ENCODE data around the gene LRRC3.
A peak's percentile ranks its signal among the peaks of the same experiment; 100 is the strongest.

Gene LRRC3

GRCh38 chr21:44437696-44438431 is 17.4 kb upstream of the LRRC3 start:
- CTCF ChIA-PET: no interaction called here
- no peaks in the 10 kb centered on the region for H3K4me1 ChIP-seq (ENCODE audit: control insufficient read depth, insufficient read depth, low read length)
- H3K4me3 ChIP-seq (ENCODE audit: low read depth, low read length): no peak overlapping the region
- no peak for TF ChIP-seq ZNF791 (tag by site-specific recombination; IDR thresholded peaks at IDR 0.05)
- no peak for TF ChIP-seq ZNF792 (tag by site-specific recombination; IDR thresholded peaks at IDR 0.05)
- TF ChIP-seq KLF9 (tag by site-specific recombination; IDR thresholded peaks at IDR 0.05; ENCODE audit: low read depth): no peak
- TF ChIP-seq ZNF626 (tag by site-specific recombination; IDR thresholded peaks at IDR 0.05): no peak
- no peak for TF ChIP-seq ZNF114 (tag by site-specific recombination; IDR thresholded peaks at IDR 0.05)
- TF ChIP-seq ZIC2 (tag by site-specific recombination; IDR thresholded peaks at IDR 0.05): peak; percentile 44; the same call in 1 of the 2 replicates
- H3K36me3 ChIP-seq (ENCODE audit: control insufficient read depth in 2 of 2, insufficient read depth in 1 of 2, low read length in 2 of 2): no peaks in the 10 kb centered on the region
- H3K9me3 ChIP-seq (ENCODE audit: control insufficient read depth, insufficient read depth, low read depth, low read length): no peaks in the 10 kb centered on the region
- H3K27ac ChIP-seq (ENCODE audit: extremely low read depth, low read depth, low read length): no peak overlapping the region
- POLR2A ChIA-PET: no interaction called here

GRCh38 chr21:44438531-44439210 is 16.6 kb upstream of the LRRC3 start:
- Histone ChIP-seq H3K9me3 (ENCODE audit: control insufficient read depth, insufficient read depth, low read depth, low read length) (no peaks in the 10 kb centered on the region), H3K27ac (ENCODE audit: extremely low read depth, low read depth, low read length) (no peak overlapping the region), H3K4me3 (ENCODE audit: low read depth, low read length) (no peak overlapping the region), H3K36me3 (ENCODE audit: control insufficient read depth in 2 of 2, insufficient read depth in 1 of 2, low read length in 2 of 2) (no peaks in the 10 kb centered on the region), H3K4me1 (ENCODE audit: control insufficient read depth, insufficient read depth, low read length) (no peaks in the 10 kb centered on the region)
- CTCF ChIA-PET: interaction anchor here (0.6 kb wide), 1 partner anchor 51 kb away, joined by 3 read pairs; no protein-coding TSS in a partner anchor
- TF ChIP-seq, protein P1, sequence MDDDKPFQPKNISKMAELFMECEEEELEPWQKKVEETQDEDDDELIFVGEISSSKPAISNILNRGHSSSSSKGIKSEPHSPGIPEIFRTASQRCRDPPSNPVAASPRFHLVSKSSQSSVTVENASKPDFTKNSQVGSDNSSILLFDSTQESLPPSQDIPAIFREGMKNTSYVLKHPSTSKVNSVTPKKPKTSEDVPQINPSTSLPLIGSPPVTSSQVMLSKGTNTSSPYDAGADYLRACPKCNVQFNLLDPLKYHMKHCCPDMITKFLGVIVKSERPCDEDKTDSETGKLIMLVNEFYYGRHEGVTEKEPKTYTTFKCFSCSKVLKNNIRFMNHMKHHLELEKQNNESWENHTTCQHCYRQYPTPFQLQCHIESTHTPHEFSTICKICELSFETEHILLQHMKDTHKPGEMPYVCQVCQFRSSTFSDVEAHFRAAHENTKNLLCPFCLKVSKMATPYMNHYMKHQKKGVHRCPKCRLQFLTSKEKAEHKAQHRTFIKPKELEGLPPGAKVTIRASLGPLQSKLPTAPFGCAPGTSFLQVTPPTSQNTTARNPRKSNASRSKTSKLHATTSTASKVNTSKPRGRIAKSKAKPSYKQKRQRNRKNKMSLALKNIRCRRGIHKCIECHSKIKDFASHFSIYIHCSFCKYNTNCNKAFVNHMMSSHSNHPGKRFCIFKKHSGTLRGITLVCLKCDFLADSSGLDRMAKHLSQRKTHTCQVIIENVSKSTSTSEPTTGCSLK (tag by site-specific recombination; IDR thresholded peaks at IDR 0.05): no peak
- TF ChIP-seq KLF1 (tag by site-specific recombination; IDR thresholded peaks at IDR 0.05): peak; percentile 37
- TF ChIP-seq, protein P2, sequence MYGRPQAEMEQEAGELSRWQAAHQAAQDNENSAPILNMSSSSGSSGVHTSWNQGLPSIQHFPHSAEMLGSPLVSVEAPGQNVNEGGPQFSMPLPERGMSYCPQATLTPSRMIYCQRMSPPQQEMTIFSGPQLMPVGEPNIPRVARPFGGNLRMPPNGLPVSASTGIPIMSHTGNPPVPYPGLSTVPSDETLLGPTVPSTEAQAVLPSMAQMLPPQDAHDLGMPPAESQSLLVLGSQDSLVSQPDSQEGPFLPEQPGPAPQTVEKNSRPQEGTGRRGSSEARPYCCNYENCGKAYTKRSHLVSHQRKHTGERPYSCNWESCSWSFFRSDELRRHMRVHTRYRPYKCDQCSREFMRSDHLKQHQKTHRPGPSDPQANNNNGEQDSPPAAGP (tag by site-specific recombination; IDR thresholded peaks at IDR 0.05): peak; percentile 48; the same call in 1 of the 2 replicates
- POLR2A ChIA-PET: no interaction called here

DNA sequence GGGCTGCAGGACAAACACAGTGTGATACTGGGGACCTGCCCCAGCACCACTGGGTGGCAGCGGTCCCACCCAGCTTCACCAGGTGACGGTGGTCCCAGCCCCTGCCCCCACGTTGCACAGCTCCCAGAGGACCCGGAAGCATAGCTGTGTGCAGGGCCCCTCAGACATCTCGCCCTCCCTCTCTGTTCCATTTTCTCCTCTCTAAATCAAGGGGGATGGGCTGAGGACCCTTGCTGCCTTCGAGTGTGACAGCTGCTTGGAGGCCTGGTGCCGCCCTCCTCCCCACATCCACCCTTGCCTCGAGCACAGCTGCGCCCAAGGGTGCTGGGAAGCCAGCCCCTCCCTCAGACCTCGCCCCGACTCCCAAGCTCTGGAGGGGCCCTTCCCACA is 16.1 kb upstream of the LRRC3 start:
- no peaks in the 10 kb centered on the region for H3K36me3 ChIP-seq (ENCODE audit: control insufficient read depth in 2 of 2, insufficient read depth in 1 of 2, low read length in 2 of 2)
- ChIA-PET CTCF (interaction anchor here (0.7 kb wide), 2 partner anchors 362 to 555 kb away, joined by 3 to 5 read pairs; no protein-coding TSS in a partner anchor), POLR2A (no interaction called here)
- no peaks in the 10 kb centered on the region for H3K4me1 ChIP-seq (ENCODE audit: control insufficient read depth, insufficient read depth, low read length)
- no peak overlapping the region for H3K27ac ChIP-seq (ENCODE audit: extremely low read depth, low read depth, low read length)
- H3K4me3 ChIP-seq (ENCODE audit: low read depth, low read length): no peak overlapping the region
- TF ChIP-seq GLIS2 (tag by site-specific recombination; IDR thresholded peaks at IDR 0.05) (no peak), ZNF639 (tag by site-specific recombination; IDR thresholded peaks at IDR 0.05) (no peak), BCL11B (tag by site-specific recombination; IDR thresholded peaks at IDR 0.05; ENCODE audit: low read depth) (no peak), KLF1 (tag by site-specific recombination; IDR thresholded peaks at IDR 0.05) (peak; percentile 43; the same call in 1 of the 2 replicates)
- no peaks in the 10 kb centered on the region for H3K9me3 ChIP-seq (ENCODE audit: control insufficient read depth, insufficient read depth, low read depth, low read length)

Measured in HEK293 (cell line).